Glomerular visceral epithelial cell (primary cell): ENCODE results near the gene AK2.

Experiments
- DNase-seq: peaks from one replicate; pipeline ENCODE4 v3.0.0-alpha.2; 2016; ENCODE audit errors: extremely low spot score

AK2 gene

GRCh38 chr1:33022650-33023200 lies 14.0 kb downstream of the AK2 start:
- DNase-seq = no peak

- no peak for DNase-seq
Measured at GRCh38 chr1:33021567-33022431, 14.9 kb downstream of the AK2 start.

GRCh38 chr1:33018112-33018511 lies 18.6 kb downstream of the AK2 start:
- no peak for DNase-seq

GRCh38 chr1:33017175-33017574 lies 19.5 kb downstream of the AK2 start:
- no peak for DNase-seq

GRCh38 chr1:33015216-33015615 lies 21.5 kb downstream of the AK2 start:
- DNase-seq = no peak

- no peak for DNase-seq
Measured at GRCh38 chr1:33014464-33015163, 22.1 kb downstream of the AK2 start.

GRCh38 chr1:33013791-33014190 lies 22.9 kb downstream of the AK2 start:
- no peak for DNase-seq

- DNase-seq = no peak
Measured at GRCh38 chr1:33012165-33012564, 24.5 kb downstream of the AK2 start.

GRCh38 chr1:33010932-33011731 lies 25.6 kb downstream of the AK2 start:
- no peak for DNase-seq

GRCh38 chr1:33009561-33009960 lies 27.1 kb downstream of the AK2 start:
- no peak for DNase-seq

GRCh38 chr1:33008051-33008914 lies 28.4 kb downstream of the AK2 start:
- no peak for DNase-seq

GRCh38 chr1:33007190-33008050 lies 29.3 kb downstream of the AK2 start:
- DNase-seq = peak; percentile 86

- no peak for DNase-seq
Measured at GRCh38 chr1:33005838-33006421, 30.8 kb downstream of the AK2 start.

- DNase-seq = no peak
Measured at GRCh38 chr1:33005117-33005837, 31.4 kb downstream of the AK2 start.

GRCh38 chr1:33004613-33005012 lies 32.1 kb downstream of the AK2 start:
- DNase-seq = no peak

- DNase-seq = no peak
Measured at GRCh38 chr1:33003657-33004056, 33.0 kb downstream of the AK2 start.

GRCh38 chr1:33002006-33002405 lies 34.7 kb downstream of the AK2 start:
- no peak for DNase-seq

GRCh38 chr1:33001282-33001681 lies 35.4 kb downstream of the AK2 start:
- no peak for DNase-seq

GRCh38 chr1:33000427-33001026 lies 36.2 kb downstream of the AK2 start:
- no peak for DNase-seq
